Naive thymus-derived CD4-positive, alpha-beta T cell (primary cell): ENCODE measurements around the gene FFAR4. TPM values are rescaled to one million over a fixed set of nuclear protein-coding genes. Genes with fewer than 3 reads are reported as not detected.

Source experiments
- ATAC-seq: fragments of 150-1000 bp; cut with Tn5 transposase; 2 replicates; pipeline ENCODE4 v1.10.0; 2021; ENCODE audit warnings: mild to moderate bottlenecking, moderate library complexity
- CTCF ChIA-PET: fragments of 350-600 bp; sonication (Branson Sonifier 250); formaldehyde crosslinking; loops from one replicate; lab custom pipeline; 2021; ENCODE audit warnings: antibody characterized with exemption; lab: Charles Lee
- POLR2A ChIA-PET: fragments of 350-600 bp; sonication (Branson Sonifier 250); formaldehyde crosslinking; loops from one replicate; lab custom pipeline; 2021; ENCODE audit warnings: antibody characterized with exemption, inconsistent platforms; lab: Charles Lee
- DNase-seq, 9 donors: peaks; one replicate each; pipeline versions ENCODE4 v3.0.0 to v3.0.0-alpha.2; 2020 to 2022; ENCODE audit warnings: mixed read lengths in 1 of 9
- H3K27ac ChIP-seq: one replicate; pipeline ENCODE4 v1.7.0; 2013; ENCODE audit warnings: mild to moderate bottlenecking, low read depth, low read length, moderate library complexity
- H3K27me3 ChIP-seq, 2 donors: one replicate each; pipeline ENCODE4 v1.7.0; 2013; ENCODE audit warnings: low read length in 2 of 2, mild to moderate bottlenecking in 2 of 2, moderate library complexity in 2 of 2; ENCODE audit not compliant: control insufficient read depth in 2 of 2, insufficient read depth in 2 of 2
- H3K36me3 ChIP-seq, 3 experiments: 1 replicate in 2 of 3; 2 replicates in 1 of 3; pipeline ENCODE4 v1.7.0; 2013; ENCODE audit warnings: low read length in 3 of 3, mild to moderate bottlenecking in 3 of 3, moderate library complexity in 1 of 3; ENCODE audit not compliant: insufficient read depth in 3 of 3, control insufficient read depth in 2 of 3
- H3K4me1 ChIP-seq, 2 donors: one replicate each; pipeline ENCODE4 v1.7.0; 2013; ENCODE audit warnings: low read length in 2 of 2, mild to moderate bottlenecking in 2 of 2, moderate library complexity in 1 of 2; ENCODE audit not compliant: control insufficient read depth in 2 of 2, insufficient read depth in 2 of 2
- H3K4me3 ChIP-seq: 2 replicates; pipeline ENCODE4 v1.7.0; 2013; ENCODE audit warnings: mild to moderate bottlenecking, low read length
- H3K9me3 ChIP-seq, 3 experiments: 1 replicate in 2 of 3; 2 replicates in 1 of 3; pipeline ENCODE4 v1.7.0; 2013; ENCODE audit warnings: low read length in 3 of 3; ENCODE audit not compliant: control insufficient read depth in 2 of 3
- H3K27ac Mint-ChIP-seq, 9 donors: one replicate each; pipeline ENCODE4 v1.8.0; 2020 to 2022; ENCODE audit warnings: mixed read lengths in 9 of 9, mild to moderate bottlenecking in 8 of 9, moderate library complexity in 5 of 9, inconsistent platforms in 2 of 9
- H3K27me3 Mint-ChIP-seq, 5 donors: one replicate each; pipeline ENCODE4 v1.8.0; 2021 to 2022; ENCODE audit warnings: mixed read lengths in 5 of 5, mild to moderate bottlenecking in 1 of 5
- H3K36me3 Mint-ChIP-seq, 5 donors: one replicate each; pipeline ENCODE4 v1.8.0; 2020 to 2022; ENCODE audit warnings: mixed read lengths in 5 of 5, mild to moderate bottlenecking in 3 of 5, inconsistent platforms in 1 of 5
- H3K4me1 Mint-ChIP-seq, 7 donors: one replicate each; pipeline ENCODE4 v1.8.0; 2020 to 2022; ENCODE audit warnings: mixed read lengths in 7 of 7, mild to moderate bottlenecking in 3 of 7, inconsistent platforms in 1 of 7
- H3K4me3 Mint-ChIP-seq, 10 donors: one replicate each; pipeline ENCODE4 v1.8.0; 2020 to 2022; ENCODE audit warnings: mild to moderate bottlenecking in 10 of 10, mixed read lengths in 10 of 10, moderate library complexity in 6 of 10, inconsistent platforms in 2 of 10
- H3K9me3 Mint-ChIP-seq, 11 donors: one replicate each; pipeline ENCODE4 v1.8.0; 2020 to 2022; ENCODE audit warnings: mixed read lengths in 11 of 11, mild to moderate bottlenecking in 4 of 11, inconsistent platforms in 1 of 11, moderate library complexity in 1 of 11
- intact Hi-C, 2 donors: fragments of 100-400 bp; cut with micrococcal nuclease; formaldehyde crosslinking; loops; one replicate each; pipeline ENCODE4 v1.15.1; 2023
- polyA plus RNA-seq, 2 donors: library from polyadenylated mRNA; unstranded; fragments of 300-500 nt; fragmentation: Illumina TruSeq; gene quantifications; one replicate each; pipeline ENCODE4 v1.2.3, GENCODE V29; 2021
- total RNA-seq, 6 experiments: library from RNA in 5 of 6; stranded (reverse) in 5 of 6; gene quantifications; 1 replicate in 5 of 6; 2 replicates in 1 of 6; pipeline ENCODE4 v1.2.3 and lab custom pipeline; 2021 to 2026

Gene FFAR4
- total and polyA plus RNA-seq, 7 experiments from 2014 or later = not detected

GRCh38 chr10:93596539-93596938 is 30.1 kb downstream of the FFAR4 start:
- H3K4me1 Mint-ChIP-seq = peaks cover 0 to 7% (median under 1%) of the 10 kb centered on the region in 7 donors
- Histone ChIP-seq H3K9me3 (no peaks in the 10 kb centered on the region), H3K36me3 (no peaks in the 10 kb centered on the region), H3K27ac (no peak overlapping the region), H3K27me3 (no peaks in the 10 kb centered on the region), H3K4me3 (no peak overlapping the region), H3K4me1 (no peaks in the 10 kb centered on the region)
- H3K36me3 Mint-ChIP-seq = no peaks in the 10 kb centered on the region
- intact Hi-C loops = no loop called here
- DNase-seq (no peak), ATAC-seq (no peak)
- H3K27ac Mint-ChIP-seq = no peak overlapping the region
- peaks cover 10 to 25% (median 13%) of the 10 kb centered on the region in 5 donors for H3K27me3 Mint-ChIP-seq
- no peaks in the 10 kb centered on the region for H3K9me3 Mint-ChIP-seq
- H3K4me3 Mint-ChIP-seq = no peak overlapping the region
- POLR2A ChIA-PET = no interaction called here
- CTCF ChIA-PET = no interaction called here

- no peaks in the 10 kb centered on the region for H3K36me3 Mint-ChIP-seq
- DNase-seq (no peak), ATAC-seq (no peak)
- Histone ChIP-seq H3K4me1 (no peaks in the 10 kb centered on the region), H3K36me3 (no peaks in the 10 kb centered on the region), H3K27me3 (no peaks in the 10 kb centered on the region), H3K27ac (no peak overlapping the region), H3K4me3 (no peak overlapping the region), H3K9me3 (no peaks in the 10 kb centered on the region)
- CTCF ChIA-PET = no interaction called here
- POLR2A ChIA-PET = no interaction called here
- H3K4me1 Mint-ChIP-seq = peaks cover 0 to 12% (median 3%) of the 10 kb centered on the region in 7 donors
- no peaks in the 10 kb centered on the region for H3K9me3 Mint-ChIP-seq
- no peak overlapping the region for H3K27ac Mint-ChIP-seq
- H3K4me3 Mint-ChIP-seq = no peak overlapping the region
- peaks cover 16 to 31% (median 19%) of the 10 kb centered on the region in 5 donors for H3K27me3 Mint-ChIP-seq
- intact Hi-C loops = no loop called here
Observed at GRCh38 chr10:93597075-93597599, 30.7 kb downstream of the FFAR4 start.

- CTCF ChIA-PET = no interaction called here
- Mint-ChIP-seq H3K27me3 (peaks cover 26 to 41% (median 30%) of the 10 kb centered on the region in 5 donors), H3K9me3 (no peaks in the 10 kb centered on the region), H3K36me3 (no peaks in the 10 kb centered on the region), H3K27ac (no peak overlapping the region), H3K4me1 (peaks cover 0 to 12% (median 3%) of the 10 kb centered on the region in 7 donors), H3K4me3 (no peak overlapping the region)
- intact Hi-C loops = no loop called here
- Histone ChIP-seq H3K27me3 (no peaks in the 10 kb centered on the region), H3K36me3 (no peaks in the 10 kb centered on the region), H3K27ac (no peak overlapping the region), H3K9me3 (no peaks in the 10 kb centered on the region), H3K4me3 (no peak overlapping the region), H3K4me1 (no peaks in the 10 kb centered on the region)
- ATAC-seq (no peak), DNase-seq (no peak)
- POLR2A ChIA-PET = interaction anchor here (0.7 kb wide), 1 partner anchor 9 kb away, joined by 3 read pairs; no protein-coding TSS in a partner anchor
Observed at GRCh38 chr10:93598157-93598556, 31.7 kb downstream of the FFAR4 start.

GRCh38 chr10:93599335-93599734 is 32.9 kb downstream of the FFAR4 start:
- no peaks in the 10 kb centered on the region for H3K4me1 ChIP-seq

GRCh38 chr10:93599778-93600177 is 33.3 kb downstream of the FFAR4 start:
- intact Hi-C loops = no loop called here
- Histone ChIP-seq H3K27ac (no peak overlapping the region), H3K9me3 (no peaks in the 10 kb centered on the region), H3K4me1 (no peaks in the 10 kb centered on the region), H3K4me3 (no peak overlapping the region), H3K27me3 (no peaks in the 10 kb centered on the region), H3K36me3 (no peaks in the 10 kb centered on the region)
- Mint-ChIP-seq H3K4me3 (peak overlapping the region in 1 of 10 donors; percentile 12), H3K4me1 (peaks cover 0 to 12% (median 3%) of the 10 kb centered on the region in 7 donors), H3K36me3 (no peaks in the 10 kb centered on the region), H3K27me3 (peaks cover 38 to 55% (median 43%) of the 10 kb centered on the region in 5 donors), H3K27ac (no peak overlapping the region), H3K9me3 (no peaks in the 10 kb centered on the region)
- DNase-seq (no peak), ATAC-seq (no peak)
- POLR2A ChIA-PET = no interaction called here
- CTCF ChIA-PET = no interaction called here

More at GRCh38 chr10:93599335-93599734, 32.9 kb downstream of the FFAR4 start:
- ChIA-PET POLR2A (no interaction called here), CTCF (no interaction called here)
- no peak overlapping the region for H3K27ac Mint-ChIP-seq
- no peak overlapping the region for H3K4me3 Mint-ChIP-seq
- ATAC-seq (no peak), DNase-seq (no peak)
- Histone ChIP-seq H3K4me3 (no peak overlapping the region), H3K36me3 (no peaks in the 10 kb centered on the region), H3K27ac (no peak overlapping the region), H3K27me3 (no peaks in the 10 kb centered on the region), H3K9me3 (no peaks in the 10 kb centered on the region)
- peaks cover 33 to 50% (median 41%) of the 10 kb centered on the region in 5 donors for H3K27me3 Mint-ChIP-seq
- intact Hi-C loops = no loop called here
- H3K9me3 Mint-ChIP-seq = no peaks in the 10 kb centered on the region
- peaks cover 0 to 12% (median 3%) of the 10 kb centered on the region in 7 donors for H3K4me1 Mint-ChIP-seq
- no peaks in the 10 kb centered on the region for H3K36me3 Mint-ChIP-seq

- ChIA-PET POLR2A (no interaction called here), CTCF (no interaction called here)
- intact Hi-C loops = no loop called here
- no peak for ATAC-seq
- DNase-seq = no peak
- Histone ChIP-seq H3K36me3 (no peaks in the 10 kb centered on the region), H3K27ac (no peak overlapping the region), H3K27me3 (no peaks in the 10 kb centered on the region), H3K4me1 (no peaks in the 10 kb centered on the region), H3K4me3 (no peak overlapping the region), H3K9me3 (no peaks in the 10 kb centered on the region)
- peaks cover 40 to 58% (median 49%) of the 10 kb centered on the region in 5 donors for H3K27me3 Mint-ChIP-seq
- H3K9me3 Mint-ChIP-seq = no peaks in the 10 kb centered on the region
- H3K4me3 Mint-ChIP-seq = no peak overlapping the region
- H3K4me1 Mint-ChIP-seq = peaks cover 0 to 12% (median 3%) of the 10 kb centered on the region in 7 donors
- no peaks in the 10 kb centered on the region for H3K36me3 Mint-ChIP-seq
- no peak overlapping the region for H3K27ac Mint-ChIP-seq
Observed at GRCh38 chr10:93600446-93601145, 34.1 kb downstream of the FFAR4 start.
